Amygdala (tissue), 56 donors: ENCODE data around the gene HOXB8.
A peak's percentile ranks its signal among the peaks of the same experiment; 100 is the strongest.

Source experiments
- DNase-seq, 56 donors: peaks; one replicate each; lab custom pipeline; 2025; lab: John Stamatoyannopoulos, UW

The HOXB8 gene

DNA sequence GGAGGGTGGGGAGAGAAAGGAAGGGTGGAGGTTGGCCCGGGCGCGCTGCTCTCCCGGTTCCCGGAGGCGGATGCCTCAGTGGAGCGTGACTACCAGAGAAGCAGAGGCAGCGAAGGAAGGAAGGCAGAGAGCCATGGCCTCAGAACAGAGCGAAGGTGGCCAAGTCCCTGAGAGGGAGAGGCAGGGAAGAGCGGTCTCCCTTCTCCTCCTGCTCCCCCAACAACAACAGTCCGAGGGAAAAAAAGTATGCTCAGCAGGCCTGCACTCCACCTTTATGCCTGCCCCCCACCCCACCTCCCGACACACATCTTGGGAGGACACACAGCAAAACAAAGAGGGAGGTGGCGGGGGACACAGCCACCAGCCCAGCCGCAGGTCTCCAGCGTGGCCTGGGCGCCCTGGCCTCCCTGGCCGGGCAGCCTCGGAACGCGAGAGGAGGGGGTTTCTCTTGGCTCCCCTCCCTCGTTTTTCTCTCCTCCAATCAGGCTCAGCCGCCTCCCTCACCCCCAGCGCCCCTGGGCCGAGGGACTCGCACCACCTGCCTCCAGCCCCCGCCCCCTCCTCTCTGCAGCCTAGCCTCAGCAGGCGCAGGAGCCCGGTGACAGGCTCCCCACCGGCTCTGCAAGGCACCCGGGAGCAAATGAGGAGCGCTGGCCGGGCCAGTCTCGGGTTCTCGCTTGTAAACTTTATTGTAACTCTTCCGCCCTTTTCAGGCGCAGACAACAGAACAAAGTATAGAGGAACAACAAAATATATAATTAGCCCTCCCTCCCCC is 3.2 kb downstream of the HOXB8 start:
- DNase-seq, result no peak

DNA sequence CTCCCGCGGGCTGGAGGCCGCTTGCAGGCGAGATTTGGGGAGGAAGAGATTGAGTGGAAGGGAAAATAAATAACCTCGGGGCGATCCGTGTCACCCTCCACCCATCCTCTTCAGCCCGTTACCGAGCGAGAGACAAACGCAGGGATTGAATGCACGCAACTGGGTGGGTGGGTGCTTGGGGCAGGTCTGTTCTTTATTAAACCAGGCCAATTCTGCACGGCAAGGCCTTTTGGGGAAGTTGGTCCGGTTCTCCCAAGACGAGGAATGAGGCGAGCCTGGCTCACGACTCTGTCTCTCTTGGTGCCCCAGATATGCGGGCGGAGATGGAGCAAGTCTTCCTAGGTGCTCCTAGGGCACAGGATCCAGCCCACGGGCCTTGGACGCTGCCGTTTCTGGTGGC is 3.9 kb downstream of the HOXB8 start:
- DNase-seq, result no peak

DNA sequence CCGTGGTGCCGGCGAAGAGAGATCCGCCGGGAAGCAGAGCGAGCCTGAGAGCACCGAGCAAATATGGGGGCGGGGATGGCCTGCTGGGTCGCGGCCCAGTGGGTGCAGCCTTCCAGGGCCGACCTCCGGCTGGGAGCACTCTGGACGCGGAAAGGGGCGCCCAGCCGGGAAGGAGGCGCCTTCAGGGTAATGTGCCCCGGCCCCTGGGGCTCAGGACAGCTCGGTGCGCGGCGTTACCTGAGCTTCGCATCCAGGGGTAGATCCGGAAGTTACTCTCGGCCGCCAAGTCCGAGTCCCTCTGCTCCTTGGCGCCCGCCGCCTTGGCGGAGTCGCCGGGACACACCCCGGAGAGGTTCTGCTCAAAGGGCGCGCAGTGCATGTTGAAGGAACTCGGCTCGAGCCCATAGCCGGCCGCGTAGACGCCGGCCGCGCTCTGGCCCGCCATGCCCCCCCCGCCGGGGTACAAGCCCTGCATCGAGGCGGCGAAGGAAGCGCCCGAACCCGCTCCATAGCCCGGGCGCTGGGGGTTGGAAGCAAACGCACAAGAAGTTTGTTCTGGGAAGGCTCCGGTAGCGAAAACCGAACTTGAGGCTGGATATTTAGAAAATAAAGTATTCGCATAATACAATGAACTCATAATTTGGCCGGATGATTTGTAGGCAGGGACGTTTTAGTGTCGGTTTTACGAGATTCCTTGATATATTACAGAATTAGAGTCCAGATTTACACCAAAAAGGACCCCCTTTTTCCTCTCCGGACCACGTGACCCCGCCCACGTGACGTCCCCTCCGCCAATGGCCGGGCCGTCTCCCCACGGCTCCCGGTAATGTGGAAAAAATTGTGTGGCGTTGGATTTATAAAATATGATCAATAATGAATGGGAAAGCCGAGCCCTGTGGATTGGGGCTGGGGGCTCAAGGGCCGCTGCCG is 4.5 kb downstream of the HOXB8 start, which contains the start of gene HOXB7:
HOXB7 (minus strand) TSS at position 736 of the 930 bp plus-strand sequence; CDS start at position 637, 99 bp downstream.
- DNase-seq, result peak in 4 of 56 donors; percentile 2 to 33 (median 20)

DNA sequence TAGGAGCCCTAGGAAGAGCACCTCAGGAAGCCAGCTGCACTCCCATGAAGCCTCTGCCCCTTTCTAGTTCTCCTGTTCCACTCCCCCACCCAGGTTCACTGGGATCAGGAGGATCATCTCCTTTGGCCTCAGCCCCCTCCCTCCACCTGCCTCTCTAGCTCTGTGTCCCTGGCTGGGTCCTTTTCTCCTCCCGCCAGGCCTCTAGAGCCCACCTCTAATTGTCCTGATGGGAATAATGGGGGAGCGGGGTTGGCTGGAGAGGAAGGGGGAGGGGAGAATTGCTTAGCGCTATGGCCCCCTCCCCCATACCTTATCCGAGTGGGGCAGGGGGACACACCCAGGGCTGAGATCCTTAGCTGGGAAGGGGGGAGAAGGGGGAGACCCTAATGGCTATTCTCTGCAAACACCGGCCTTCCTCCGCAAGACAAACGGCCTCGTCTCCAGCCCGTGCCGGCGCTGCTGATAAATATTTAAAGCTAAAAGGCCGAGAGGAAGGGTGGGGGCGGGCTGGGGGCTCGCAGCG is 5.3 kb downstream of the HOXB8 start:
- DNase-seq, result no peak

DNA sequence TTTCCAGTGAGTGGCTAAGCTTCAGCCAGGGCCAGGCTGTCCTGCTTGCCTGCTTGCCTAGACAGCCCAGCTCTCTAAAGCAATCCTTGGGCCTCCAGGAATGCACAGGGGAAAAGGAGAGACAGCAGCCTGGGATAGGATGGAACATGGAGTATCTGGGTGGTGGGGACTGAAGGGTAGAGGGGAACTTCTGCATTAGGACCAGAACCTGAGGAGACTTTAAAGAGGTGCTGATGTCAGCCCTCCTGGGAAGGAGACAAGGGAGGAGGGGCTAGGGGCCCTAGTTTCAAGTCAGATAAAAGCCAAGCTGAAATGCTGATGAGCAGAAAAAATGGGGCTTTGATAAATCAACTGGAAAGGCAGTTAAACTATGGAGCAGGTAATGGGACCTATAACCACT is 6.1 kb downstream of the HOXB8 start:
- no peak for DNase-seq

DNA sequence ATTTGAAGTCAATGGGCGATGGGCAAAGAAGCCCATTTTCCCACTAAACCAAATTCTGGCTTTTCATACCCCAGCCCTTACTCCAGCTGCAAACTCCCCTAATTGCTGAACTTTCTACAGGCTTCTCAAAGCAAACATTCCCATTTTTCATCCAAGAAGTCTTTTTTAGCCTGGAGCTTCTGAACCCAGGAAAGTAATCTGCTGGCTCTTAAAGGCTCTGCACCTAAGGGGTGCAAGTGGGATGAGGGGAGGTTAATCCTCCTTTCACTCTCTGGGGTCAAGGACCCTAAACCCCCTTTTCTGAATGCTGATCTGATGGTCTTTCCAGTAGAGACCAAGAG is 6.6 kb downstream of the HOXB8 start:
- no peak for DNase-seq

DNA sequence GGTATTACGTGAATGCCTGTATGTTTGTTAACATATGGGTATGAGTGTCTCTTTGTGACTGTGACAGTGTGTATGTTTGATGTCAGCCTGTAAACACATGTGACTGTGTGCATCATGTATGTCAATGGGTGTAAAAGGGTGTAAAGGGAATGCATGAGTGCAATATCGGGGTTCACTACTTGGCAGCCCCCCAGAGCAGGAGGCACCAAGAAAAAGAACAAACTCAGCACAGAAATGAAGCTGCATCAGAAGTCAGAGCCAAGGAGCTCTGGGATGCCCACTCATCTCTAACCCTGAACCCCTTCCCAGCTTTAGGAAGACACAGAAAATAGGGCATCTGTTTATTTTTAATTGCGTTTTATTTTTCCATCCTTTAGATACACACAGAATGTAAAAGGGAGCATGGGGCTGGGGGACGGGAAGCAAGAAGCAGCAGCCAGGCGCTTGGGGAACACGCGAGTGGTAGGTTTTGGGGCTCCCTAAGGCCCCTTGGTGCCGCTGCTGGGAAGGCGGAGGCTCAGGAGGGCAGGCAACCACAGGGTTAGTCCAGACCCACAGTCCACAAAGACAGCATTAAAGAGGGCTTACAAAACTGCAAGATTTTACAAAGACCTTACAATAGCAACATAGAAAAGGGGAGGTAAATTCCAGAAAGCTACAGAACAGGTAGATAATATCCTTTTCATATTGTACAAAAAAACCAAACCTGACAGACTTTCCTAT is 8.0 kb downstream of the HOXB8 start:
- no peak for DNase-seq

DNA sequence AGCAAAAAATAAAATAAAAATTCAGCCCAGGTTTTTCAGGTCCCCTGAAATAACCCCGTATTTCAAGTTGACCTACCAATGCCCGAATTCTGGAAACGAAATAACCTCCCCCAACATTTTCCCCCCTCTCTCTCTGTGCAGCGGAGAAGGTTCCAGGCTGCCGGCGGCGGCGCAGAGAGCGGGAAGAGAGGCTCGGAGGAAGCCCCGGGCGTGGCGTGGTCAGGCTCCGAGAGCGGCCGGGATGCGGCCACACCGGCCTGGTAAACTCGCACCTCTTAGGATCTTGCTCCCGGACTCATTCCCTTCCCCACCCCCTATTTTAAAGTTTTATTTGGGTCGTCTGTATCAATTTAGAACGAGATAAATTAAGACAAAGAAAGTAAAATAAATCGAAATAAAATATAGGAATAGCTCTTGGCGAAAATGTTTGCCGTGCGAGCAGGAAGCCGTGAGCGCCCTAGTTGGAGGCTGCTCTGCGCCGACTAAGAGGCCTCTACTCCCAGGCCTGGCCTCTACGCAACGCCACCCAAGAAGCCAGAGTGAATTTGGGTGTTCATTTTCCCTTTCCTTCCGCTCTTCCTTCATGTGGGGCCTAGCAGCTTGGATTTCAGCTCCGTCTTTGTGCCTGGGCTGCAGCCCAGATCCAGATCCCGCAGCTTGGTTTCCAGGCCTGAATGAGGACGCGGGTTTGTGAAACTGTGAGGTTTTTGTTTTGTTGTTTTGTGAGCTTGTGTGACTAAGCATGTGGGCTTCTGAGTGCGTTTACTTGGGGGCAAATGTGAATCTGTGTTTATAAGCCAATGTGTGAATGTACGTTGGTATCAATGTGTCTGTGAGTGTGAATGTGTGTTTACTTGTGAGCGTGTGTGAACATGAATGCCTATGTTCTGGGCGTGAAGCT is 8.9 kb downstream of the HOXB8 start:
- no peak for DNase-seq

DNA sequence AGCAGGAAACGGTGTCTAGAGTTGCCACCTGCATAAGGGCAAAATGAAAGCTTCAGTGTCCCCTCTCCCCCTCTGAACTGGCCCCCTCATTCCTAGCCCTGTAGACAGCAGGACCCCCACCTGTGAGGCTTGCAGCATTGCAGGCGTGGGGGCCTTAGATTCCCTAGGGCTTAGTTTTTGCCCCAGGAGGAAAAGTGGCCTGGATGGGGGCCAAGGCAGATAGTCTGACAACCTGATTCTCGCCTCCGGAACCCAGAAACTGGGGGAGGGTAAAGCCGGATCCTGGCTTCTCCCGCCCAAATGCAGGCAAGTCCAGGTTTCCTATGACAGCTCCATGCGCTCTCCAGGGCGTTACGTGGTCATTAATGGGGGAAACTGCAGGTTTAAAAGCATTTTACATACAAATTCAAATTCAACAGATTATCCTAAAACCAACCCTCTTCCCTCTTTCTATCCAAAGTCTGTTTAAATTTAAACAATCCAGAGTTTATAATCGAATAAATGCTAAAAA is 9.6 kb downstream of the HOXB8 start:
- no peak for DNase-seq

DNA sequence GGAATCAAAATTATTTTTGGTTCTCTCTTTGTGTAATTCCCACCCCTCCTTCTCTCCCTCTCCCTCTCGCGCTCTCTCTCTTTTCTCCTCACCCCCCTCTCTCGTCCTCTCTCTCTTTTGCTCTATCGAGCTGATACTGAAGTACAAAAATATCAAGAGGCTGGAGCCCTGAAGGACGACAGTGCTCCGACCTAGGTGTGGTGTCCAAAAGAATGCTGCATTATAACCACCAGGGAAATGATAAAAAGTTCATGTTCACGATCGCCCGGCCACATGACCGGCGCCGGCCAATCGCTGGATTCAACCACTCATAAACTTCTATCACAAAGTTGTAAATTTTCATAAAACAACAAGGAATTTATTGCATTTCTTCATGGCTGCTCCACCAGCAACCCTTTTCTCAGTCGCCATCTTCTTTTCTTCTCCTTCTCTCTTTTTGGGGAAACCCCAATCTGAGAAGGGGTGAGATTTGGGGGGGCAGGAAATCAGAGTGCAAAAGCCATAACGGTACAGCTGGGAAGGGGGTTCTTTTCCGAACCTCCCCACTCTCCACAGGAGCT is 10.2 kb downstream of the HOXB8 start, which contains the start of gene HOXB6:
HOXB6 (minus strand) TSS at position 217 of the 560 bp plus-strand sequence. CDS start 6,836 bp downstream, outside the sequence.
- DNase-seq, result no peak

DNA sequence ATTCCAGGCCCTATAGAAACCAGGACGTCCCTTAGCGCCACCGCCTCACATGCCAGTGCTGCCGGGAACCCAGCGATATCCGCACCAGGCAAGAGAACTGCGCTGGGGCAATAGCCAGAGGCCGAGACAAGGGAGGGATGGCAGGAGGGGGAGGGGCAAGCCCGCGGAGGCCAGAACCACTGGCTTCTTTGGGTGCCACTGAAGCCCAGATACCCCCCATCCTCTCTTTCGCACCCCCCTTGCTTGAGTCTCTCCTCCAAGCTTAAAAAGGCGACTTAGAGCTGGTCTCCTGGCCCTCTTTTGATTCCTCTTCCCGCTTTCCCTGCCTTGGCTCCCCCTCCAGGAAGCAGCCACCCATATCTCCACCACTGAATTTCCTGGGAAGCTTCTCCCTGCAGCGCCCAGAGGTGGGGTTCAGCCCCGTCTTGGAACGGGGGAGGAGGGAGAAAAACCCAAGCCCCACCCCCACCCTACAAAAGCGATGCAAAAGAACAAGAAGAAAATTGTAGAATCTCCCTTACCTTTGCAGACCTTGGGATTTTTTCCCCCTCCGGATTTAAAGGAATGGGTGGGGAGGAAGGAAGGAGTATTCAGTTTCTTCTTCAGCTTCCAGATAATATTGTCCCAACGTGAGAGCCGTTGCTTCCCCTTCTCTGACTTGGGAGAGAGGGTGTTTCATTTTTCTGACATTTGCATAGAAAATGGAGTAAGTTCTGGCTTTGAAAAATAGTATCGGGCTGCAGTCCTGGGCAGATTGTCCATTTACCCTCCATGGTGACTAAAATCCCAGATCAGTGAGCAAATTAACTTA is 10.9 kb downstream of the HOXB8 start:
- no peak for DNase-seq

DNA sequence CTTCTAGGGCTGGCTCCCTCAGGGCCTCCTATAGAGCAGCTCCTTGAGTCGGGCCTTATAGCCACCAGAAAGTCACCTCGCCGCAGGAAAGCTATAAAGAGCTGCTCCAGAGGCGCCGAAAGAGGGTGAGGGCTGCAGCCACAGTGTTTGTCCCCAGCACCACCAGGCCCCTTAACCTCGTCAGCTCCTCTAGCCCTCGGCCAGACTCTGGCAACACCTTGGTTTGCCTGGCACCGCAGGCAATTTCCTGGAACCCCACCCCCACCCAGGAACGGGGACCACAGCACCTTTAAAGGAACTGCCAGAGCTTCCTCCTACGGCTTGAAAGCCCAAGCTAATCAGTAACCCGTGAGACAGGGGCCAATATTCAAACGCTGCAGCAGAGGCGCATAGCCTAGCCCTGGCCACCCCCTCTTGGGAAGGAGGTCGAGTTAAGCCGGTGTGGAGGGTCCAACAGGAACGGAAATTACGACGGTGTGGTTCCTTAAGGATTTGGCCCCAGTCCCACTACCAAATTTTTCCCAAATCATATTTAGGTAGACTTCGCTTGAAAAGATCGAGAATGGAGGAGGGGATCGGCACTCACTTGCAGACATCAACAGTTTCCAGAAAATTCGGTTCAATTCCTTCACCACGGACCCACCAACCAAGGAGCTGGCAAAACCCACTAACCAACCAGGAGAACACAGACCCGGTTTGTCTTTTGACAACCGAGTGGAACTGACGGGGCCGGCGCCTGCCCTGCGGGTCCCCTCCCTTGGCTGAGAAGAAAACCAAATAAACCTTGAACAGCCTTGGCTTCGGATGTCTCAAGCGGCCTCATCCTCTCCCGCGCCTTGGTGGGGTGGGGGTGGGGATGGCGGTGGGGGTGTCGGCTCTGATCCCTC is 13.3 kb downstream of the HOXB8 start:
- no peak for DNase-seq

DNA sequence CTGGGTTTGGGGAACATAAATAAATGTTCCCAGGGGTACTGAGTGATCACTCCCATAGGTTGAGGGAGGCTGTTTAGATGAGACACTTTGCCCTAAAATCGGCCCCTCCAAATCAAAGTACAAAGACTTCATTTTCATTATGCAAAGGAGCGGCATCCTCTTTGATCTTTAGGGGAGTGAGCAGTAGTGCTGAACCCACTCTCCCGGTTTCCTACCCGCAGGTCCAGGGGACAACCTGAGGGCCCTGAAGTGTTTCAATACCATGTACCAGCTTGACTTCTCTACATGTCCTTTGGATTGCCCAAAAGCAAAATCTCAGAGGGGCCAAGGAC is 13.9 kb downstream of the HOXB8 start:
- no peak for DNase-seq

DNA sequence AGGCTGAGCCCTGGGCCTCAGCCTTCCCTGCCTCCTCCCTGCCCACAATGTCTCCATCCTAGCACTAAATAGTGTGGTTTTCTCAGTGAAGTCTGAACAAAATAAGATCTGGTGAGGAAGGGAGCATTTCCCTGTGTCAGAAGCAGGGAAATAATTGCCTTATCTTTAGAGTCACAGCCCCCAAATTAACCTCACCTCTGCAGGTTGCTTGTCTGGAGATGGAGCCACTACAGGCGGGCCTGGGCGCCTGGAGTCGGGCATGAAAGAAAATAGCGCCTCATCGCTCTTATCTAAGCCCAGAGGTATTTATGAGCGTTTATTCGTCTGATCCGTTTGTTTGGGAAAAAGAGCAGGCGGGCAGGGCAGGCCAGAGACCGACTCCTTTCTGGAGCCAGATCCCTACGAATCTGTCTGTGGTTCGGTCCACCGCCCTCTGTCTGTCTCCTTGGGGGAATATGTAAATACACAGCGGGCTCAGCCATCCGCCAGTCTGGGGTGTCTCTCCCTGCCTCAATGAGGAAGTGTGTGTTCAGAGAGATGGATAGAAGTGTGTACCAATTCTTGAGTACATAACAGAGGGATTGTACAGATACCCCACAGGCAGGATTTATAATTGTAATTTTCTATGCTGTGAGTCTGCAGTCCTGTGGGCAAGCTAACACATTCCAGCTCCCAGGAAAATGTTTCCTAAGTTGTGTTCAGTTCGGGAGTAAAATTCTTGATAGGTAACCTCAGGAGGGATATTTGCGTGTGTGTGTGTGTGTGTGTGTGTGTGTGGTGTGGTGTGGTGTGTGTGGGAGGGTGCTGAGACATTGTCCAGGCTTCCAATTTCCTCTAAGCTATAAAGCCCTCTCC is 14.6 kb downstream of the HOXB8 start:
- DNase-seq, result no peak

DNA sequence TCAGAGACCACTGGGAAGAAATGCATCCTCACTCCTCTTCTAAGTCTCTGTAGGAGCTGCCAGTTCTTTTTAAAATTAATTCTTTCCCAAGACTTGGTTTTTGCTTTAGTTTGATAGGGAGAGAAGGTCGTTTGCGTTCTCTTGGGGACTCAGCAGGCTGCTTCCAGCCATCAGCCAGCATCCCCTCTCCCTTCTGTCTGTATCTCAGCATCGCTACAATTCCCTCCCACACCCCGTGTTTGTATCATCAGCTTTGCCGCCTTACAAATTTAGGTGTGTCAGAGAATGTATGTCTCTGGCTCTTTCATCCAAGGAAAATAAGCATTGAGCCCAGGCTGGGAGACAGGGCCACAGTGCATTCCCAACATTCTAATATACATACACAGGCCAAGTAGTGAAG is 15.7 kb downstream of the HOXB8 start:
- no peak for DNase-seq

DNA sequence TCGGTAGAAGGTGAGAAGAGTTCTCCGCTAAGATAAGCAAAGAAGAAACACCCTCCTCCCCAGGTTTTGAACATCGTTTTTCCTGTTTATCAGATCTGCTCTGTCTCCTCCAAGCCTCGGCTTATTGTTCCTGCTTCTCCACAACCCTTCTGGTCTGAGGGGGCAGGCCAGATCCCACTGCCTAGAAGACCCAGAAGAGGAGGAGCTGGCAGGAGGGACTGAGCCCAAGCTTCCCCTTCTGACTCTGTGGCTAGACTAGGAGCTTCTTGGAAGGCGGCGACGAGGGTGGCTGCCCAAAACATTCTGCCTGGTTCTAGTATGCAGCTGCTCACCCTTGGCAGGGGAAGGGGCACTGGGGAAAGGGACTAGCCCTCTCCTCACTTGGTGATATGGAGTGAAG is 16.4 kb downstream of the HOXB8 start:
- no peak for DNase-seq
